Mesodermal cell (in vitro differentiated cells): ENCODE data around the gene AKAP14.
"Not testable (repeated sequence)": the region's sequence is repeated elsewhere in the genome, so short reads cannot be mapped to it uniquely, and the experiment has no call there.

Experiments
- H3K27ac ChIP-seq: 2 replicates; pipeline ENCODE4 v1.7.0; 2013; ENCODE audit warnings: mild to moderate bottlenecking, low read depth, low read length, moderate library complexity; ENCODE audit not compliant: severe bottlenecking
- H3K36me3 ChIP-seq: 2 replicates; pipeline ENCODE4 v1.7.1; 2013; ENCODE audit warnings: mild to moderate bottlenecking, low read length, moderate library complexity; ENCODE audit not compliant: control insufficient read depth, insufficient read depth
- H3K4me1 ChIP-seq: one replicate; pipeline ENCODE4 v1.7.1; 2013; ENCODE audit warnings: mild to moderate bottlenecking, low read length; ENCODE audit not compliant: insufficient read depth, control insufficient read depth, poor library complexity, severe bottlenecking
- H3K4me3 ChIP-seq: 2 replicates; pipeline ENCODE4 v1.7.0; 2013; ENCODE audit warnings: low read length, control low read depth, mild to moderate bottlenecking; ENCODE audit not compliant: insufficient read depth, poor library complexity, severe bottlenecking; ENCODE audit errors: extremely low read depth
- H3K9me3 ChIP-seq: 2 replicates; pipeline ENCODE4 v1.7.1; 2013; ENCODE audit warnings: mild to moderate bottlenecking, low read length, moderate library complexity; ENCODE audit not compliant: control insufficient read depth
- WGBS, 2 experiments: methylation state at CpG; one replicate each; pipeline ENCODE4 v1.1.5; 2013; ENCODE audit warnings: missing lambda C conversion rate in 2 of 2; ENCODE audit not compliant: insufficient coverage in 2 of 2; 5-methylcytosine and 5-hydroxymethylcytosine counted together

Gene AKAP14

GRCh38 chrX:119966837-119967236 lies 71.1 kb downstream of the AKAP14 start:
- no CpG with 5 or more reads among the region's 1 CpG for WGBS, 2 experiments

More at GRCh38 chrX:119966837-119967236, 71.1 kb downstream of the AKAP14 start:
- H3K27ac ChIP-seq, H3K4me1 ChIP-seq, H3K4me3 ChIP-seq, H3K9me3 ChIP-seq, H3K36me3 ChIP-seq: not testable (repeated sequence)
